ENCODE data around the gene COQ7.

The COQ7 gene

DNA sequence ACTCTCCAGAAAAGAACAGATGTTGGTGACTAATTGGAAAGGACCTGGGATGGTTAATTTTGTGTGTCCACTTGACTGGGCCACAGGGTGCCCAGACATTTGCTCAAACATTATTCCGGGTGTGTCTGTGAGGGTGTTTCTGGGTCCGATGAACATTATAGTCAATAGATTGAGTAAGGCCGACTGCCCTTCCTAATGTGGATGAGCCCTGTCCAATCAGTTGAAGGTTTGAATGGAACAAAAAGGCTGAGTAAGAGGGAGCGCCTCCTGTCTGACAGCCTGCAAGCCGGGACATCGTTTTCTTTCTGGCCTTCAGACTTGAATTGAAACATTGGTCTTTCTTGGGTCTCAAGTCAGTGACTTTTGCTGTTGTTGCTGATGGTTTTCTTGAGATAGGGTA is 23.5 kb downstream of the COQ7 start:
- DNase-seq (ENCODE audit: low read depth), result no peak

DNA sequence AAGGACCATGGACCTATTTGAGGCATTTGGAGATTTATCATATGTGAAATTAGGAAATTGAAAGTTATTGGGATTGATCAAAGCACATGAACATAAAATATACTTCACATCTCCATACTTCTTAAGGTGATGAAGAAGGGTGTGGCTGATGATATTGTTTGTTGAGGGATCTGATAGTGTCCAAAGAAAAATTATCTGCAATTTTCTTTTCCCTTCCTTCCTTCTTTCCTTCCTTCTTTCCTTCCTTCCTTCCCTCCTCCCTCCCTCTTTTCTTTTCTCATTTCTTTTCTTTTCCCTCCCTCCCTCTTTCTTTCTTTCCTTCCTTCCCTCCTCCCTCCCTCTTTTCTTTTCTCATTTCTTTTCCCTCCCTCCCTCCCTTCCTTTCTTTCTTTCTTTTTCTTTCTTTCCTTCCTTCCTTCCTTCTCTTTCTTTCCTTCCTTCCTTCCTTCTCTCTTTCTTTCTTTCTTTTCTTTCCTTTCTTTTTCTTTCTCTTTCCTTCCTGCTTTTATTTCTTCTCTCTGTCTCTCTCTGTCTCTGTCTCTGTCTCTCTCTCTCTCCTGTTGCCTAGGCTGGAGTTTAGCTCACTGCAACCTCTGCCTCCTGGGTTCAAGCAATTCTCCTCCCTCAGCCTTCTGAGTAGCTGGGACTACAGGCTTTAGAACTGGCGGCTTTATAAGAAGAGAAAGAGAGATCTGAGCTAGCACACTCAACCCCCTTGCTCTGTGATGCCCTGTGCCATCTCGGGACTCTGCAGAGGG is 25.4 kb downstream of the COQ7 start:
- TF ChIP-seq, protein P1, sequence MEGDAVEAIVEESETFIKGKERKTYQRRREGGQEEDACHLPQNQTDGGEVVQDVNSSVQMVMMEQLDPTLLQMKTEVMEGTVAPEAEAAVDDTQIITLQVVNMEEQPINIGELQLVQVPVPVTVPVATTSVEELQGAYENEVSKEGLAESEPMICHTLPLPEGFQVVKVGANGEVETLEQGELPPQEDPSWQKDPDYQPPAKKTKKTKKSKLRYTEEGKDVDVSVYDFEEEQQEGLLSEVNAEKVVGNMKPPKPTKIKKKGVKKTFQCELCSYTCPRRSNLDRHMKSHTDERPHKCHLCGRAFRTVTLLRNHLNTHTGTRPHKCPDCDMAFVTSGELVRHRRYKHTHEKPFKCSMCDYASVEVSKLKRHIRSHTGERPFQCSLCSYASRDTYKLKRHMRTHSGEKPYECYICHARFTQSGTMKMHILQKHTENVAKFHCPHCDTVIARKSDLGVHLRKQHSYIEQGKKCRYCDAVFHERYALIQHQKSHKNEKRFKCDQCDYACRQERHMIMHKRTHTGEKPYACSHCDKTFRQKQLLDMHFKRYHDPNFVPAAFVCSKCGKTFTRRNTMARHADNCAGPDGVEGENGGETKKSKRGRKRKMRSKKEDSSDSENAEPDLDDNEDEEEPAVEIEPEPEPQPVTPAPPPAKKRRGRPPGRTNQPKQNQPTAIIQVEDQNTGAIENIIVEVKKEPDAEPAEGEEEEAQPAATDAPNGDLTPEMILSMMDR (IDR thresholded peaks at IDR 0.05; ENCODE audit: control insufficient read depth, insufficient read depth, low read depth, low read length, missing control alignments), result no peak
- no peak overlapping the region for H3K4me3 ChIP-seq (ENCODE audit: control insufficient read depth, low read depth, low read length)
- no peak for DNase-seq (ENCODE audit: low read depth)

More for the DNA sequence above, 23.5 kb downstream of the COQ7 start:
- TF ChIP-seq, protein P1 (IDR thresholded peaks at IDR 0.05; ENCODE audit: control insufficient read depth, insufficient read depth, low read depth, low read length, missing control alignments), result no peak
- no peak overlapping the region for H3K4me3 ChIP-seq (ENCODE audit: control insufficient read depth, low read depth, low read length)

DNA sequence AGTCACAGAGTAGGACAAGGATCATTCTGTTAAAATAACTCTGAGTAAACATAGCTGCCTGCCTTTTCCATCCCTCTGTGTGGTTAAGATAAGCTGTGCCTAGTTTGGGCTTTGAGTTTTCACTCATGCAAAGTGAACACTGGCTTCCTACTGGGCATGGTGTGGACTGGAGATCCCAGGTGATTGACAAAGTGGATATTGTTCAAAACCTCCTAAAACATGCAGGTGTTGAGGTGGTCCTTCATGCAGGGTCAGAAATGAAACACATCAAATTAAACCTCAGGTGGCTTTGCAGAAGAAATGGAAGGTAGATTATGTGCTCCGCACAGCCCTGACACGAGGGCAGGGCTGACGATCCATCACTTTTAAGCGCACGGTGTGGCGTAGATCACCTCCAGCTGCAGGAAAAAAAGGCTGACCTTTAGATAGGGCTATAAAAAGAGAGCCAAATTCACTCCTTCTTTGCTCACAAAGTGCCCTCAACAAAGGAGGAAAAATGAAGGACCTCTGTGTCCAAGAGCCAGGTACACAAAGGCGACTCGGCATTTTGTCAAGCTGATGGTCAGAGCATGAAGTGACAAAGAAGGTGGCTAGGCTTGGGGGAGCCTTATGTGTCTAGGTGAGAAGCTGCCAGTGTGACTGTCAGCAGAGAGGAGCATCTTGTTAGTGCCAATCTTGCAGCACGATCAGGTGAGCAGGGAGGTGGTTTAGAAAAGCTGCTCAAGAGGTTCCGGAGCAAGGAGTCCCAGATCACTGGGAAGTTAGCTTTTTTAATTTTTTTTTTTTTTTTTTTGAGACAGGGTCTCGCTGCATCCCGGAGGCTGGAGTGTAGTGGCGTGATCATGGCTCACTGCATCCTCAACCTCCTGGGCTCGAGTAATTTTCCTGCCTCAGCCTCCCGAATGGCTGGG is 26.5 kb downstream of the COQ7 start:
- DNase-seq (ENCODE audit: low read depth), result no peak
- H3K4me3 ChIP-seq (ENCODE audit: control insufficient read depth, low read depth, low read length), result no peak overlapping the region
- TF ChIP-seq, protein P1 (IDR thresholded peaks at IDR 0.05; ENCODE audit: control insufficient read depth, insufficient read depth, low read depth, low read length, missing control alignments), result no peak

DNA sequence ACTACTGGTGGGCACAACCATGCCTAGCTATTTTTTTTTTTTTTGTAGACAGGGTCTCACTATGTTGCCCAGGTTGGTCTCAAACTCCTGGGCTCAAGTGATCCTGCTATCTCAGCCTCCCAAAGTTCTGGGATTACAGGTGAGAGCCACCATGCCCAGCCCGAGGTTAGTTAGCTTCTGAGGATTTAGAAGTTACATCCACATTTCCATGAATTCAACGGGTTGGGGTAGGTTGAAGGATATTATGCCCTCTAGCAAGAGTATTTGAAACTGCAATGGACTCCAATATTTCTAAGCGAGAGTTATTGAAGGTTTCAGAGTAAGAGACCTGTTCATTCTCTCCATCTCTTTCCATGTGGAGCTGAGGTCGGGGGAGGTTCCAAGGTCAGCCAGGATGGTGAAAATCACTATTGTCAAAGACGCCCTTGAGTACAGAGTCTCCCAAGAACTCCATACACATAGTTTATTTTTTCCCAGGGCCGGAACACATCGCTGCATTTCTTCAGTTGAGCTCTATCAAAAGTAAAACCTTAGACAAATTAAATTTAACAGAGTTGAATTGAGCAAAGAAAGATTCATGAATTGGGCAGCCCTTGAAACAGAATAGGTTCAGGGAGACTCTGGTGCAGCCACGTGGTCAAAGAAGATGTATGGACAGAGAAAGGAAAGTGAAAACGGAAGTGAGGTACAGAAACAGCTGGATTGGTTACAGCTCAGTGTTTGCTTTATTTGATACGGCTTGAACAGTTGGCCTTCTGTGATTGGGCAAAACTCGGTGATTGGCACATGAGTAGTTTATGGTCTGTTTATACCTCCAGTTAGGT is 27.3 kb downstream of the COQ7 start:
- H3K4me3 ChIP-seq (ENCODE audit: control insufficient read depth, low read depth, low read length), result no peak overlapping the region
- no peak for DNase-seq (ENCODE audit: low read depth)
- TF ChIP-seq, protein P1 (IDR thresholded peaks at IDR 0.05; ENCODE audit: control insufficient read depth, insufficient read depth, low read depth, low read length, missing control alignments), result no peak

GRCh38 chr16:19095654-19096053 is 28.2 kb downstream of the COQ7 start:
- H3K4me3 ChIP-seq (ENCODE audit: control insufficient read depth, low read depth, low read length), result no peak overlapping the region
- TF ChIP-seq, protein P1 (IDR thresholded peaks at IDR 0.05; ENCODE audit: control insufficient read depth, insufficient read depth, low read depth, low read length, missing control alignments), result no peak
- no peak for DNase-seq (ENCODE audit: low read depth)

DNA sequence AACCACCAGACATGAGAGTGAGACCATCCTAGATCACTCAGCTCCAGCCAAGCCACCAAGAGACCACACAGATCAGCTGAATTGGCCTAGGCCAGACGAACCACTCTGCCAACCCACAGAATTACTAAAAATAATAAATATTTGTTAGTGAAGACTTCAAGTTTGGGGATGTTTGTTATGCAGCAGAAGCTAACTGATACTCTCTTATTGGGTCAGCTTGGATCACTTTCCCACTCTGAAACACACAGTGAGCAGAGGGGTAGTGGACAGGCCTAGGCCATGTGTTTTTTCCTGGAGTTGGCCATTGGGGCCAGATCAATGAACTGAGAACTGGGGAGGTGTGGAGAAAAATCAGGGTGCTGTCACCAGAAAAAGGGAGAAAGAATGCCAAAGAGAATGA is 30.8 kb downstream of the COQ7 start:
- no peak for DNase-seq (ENCODE audit: low read depth)
- TF ChIP-seq, protein P1 (IDR thresholded peaks at IDR 0.05; ENCODE audit: control insufficient read depth, insufficient read depth, low read depth, low read length, missing control alignments), result no peak
- no peak overlapping the region for H3K4me3 ChIP-seq (ENCODE audit: control insufficient read depth, low read depth, low read length)
